Trophoblast cell (in vitro differentiated cells and primary cell): ENCODE results near the gene GALNT14.
A peak's percentile ranks its signal among the peaks of the same experiment; 100 is the strongest.

ENCODE experiments used
- DNase-seq, 2 donors: peaks; one replicate each; pipeline ENCODE4 v3.0.0-alpha.2; 2016
- H2AFZ ChIP-seq: 2 replicates; pipeline ENCODE4 v1.6.1; 2013; ENCODE audit warnings: low read length, moderate library complexity, mild to moderate bottlenecking; ENCODE audit not compliant: insufficient read depth, poor library complexity
- H2AK5ac ChIP-seq: 2 replicates; pipeline ENCODE4 v1.6.1; 2013; ENCODE audit warnings: mild to moderate bottlenecking, low read length
- H2BK120ac ChIP-seq: 2 replicates; pipeline ENCODE4 v1.6.1; 2013; ENCODE audit warnings: low read length, mild to moderate bottlenecking, moderate library complexity; ENCODE audit not compliant: insufficient read depth, poor library complexity
- H2BK12ac ChIP-seq: 2 replicates; pipeline ENCODE4 v1.6.1; 2013; ENCODE audit warnings: mild to moderate bottlenecking, low read length, moderate library complexity
- H2BK5ac ChIP-seq: 2 replicates; pipeline ENCODE4 v1.6.1; 2013; ENCODE audit warnings: low read length, low read depth, moderate library complexity, mild to moderate bottlenecking; ENCODE audit not compliant: poor library complexity
- H3K14ac ChIP-seq: 2 replicates; pipeline ENCODE4 v1.6.1; 2013; ENCODE audit warnings: mild to moderate bottlenecking, low read length
- H3K18ac ChIP-seq: 2 replicates; pipeline ENCODE4 v1.6.1; 2013; ENCODE audit warnings: mild to moderate bottlenecking, low read length
- H3K23ac ChIP-seq: 2 replicates; pipeline ENCODE4 v1.6.1; 2013; ENCODE audit warnings: low read length
- H3K27ac ChIP-seq: 2 replicates; pipeline ENCODE4 v1.5.1; 2013; ENCODE audit warnings: low read depth, mild to moderate bottlenecking, inconsistent platforms, low read length, moderate library complexity
- H3K27me3 ChIP-seq: 2 replicates; pipeline ENCODE4 v1.6.1; 2013; ENCODE audit warnings: inconsistent platforms, mild to moderate bottlenecking, low read length, moderate library complexity; ENCODE audit not compliant: insufficient read depth
- H3K36me3 ChIP-seq, 2 experiments: 1 replicate in 1 of 2; 2 replicates in 1 of 2; pipeline ENCODE4 v1.6.1; 2013; ENCODE audit warnings: low read length in 2 of 2, mild to moderate bottlenecking in 2 of 2, moderate library complexity in 1 of 2; ENCODE audit not compliant: insufficient read depth in 2 of 2, control insufficient read depth in 1 of 2
- H3K4ac ChIP-seq: 2 replicates; pipeline ENCODE4 v1.6.1; 2013; ENCODE audit warnings: low read depth, mild to moderate bottlenecking, low read length, moderate library complexity
- H3K4me1 ChIP-seq, 2 experiments: 1 replicate in 1 of 2; 2 replicates in 1 of 2; pipeline ENCODE4 v1.6.1; 2013; ENCODE audit warnings: low read length in 2 of 2, mild to moderate bottlenecking in 2 of 2, moderate library complexity in 1 of 2; ENCODE audit not compliant: insufficient read depth in 2 of 2, control insufficient read depth in 1 of 2
- H3K4me2 ChIP-seq: 2 replicates; pipeline ENCODE4 v1.6.1; 2013; ENCODE audit warnings: inconsistent platforms, mild to moderate bottlenecking, low read length, moderate library complexity
- H3K4me3 ChIP-seq: 2 replicates; pipeline ENCODE4 v1.5.1; 2013; ENCODE audit warnings: mild to moderate bottlenecking, low read depth, low read length, inconsistent platforms
- H3K79me1 ChIP-seq: one replicate; pipeline ENCODE4 v1.6.1; 2013; ENCODE audit warnings: low read length
- H3K79me2 ChIP-seq: 2 replicates; pipeline ENCODE4 v1.6.1; 2013; ENCODE audit warnings: low read length, mild to moderate bottlenecking; ENCODE audit not compliant: control insufficient read depth, insufficient read depth, poor library complexity
- H3K9ac ChIP-seq: 2 replicates; pipeline ENCODE4 v1.6.1; 2013; ENCODE audit warnings: mild to moderate bottlenecking, low read length
- H3K9me3 ChIP-seq: 2 replicates; pipeline ENCODE4 v1.6.1; 2013; ENCODE audit warnings: low read depth, mild to moderate bottlenecking, control low read depth, inconsistent platforms, low read length; ENCODE audit not compliant: insufficient read depth
- H4K12ac ChIP-seq: 2 replicates; pipeline ENCODE4 v1.6.1; 2013; ENCODE audit warnings: low read depth, mild to moderate bottlenecking, low read length, moderate library complexity
- H4K8ac ChIP-seq: 2 replicates; pipeline ENCODE4 v1.6.1; 2013; ENCODE audit warnings: low read depth, mild to moderate bottlenecking, low read length, moderate library complexity
- H4K91ac ChIP-seq: one replicate; pipeline ENCODE4 v1.6.1; 2013; ENCODE audit warnings: low read depth, mild to moderate bottlenecking, low read length, moderate library complexity
- WGBS: extraction: QIAGEN DNeasy Blood & Tissue Kit; methylation state at CpG from one replicate; pipeline ENCODE4 v1.1.7; 2013; ENCODE audit warnings: missing lambda C conversion rate; ENCODE audit not compliant: insufficient read length, insufficient coverage; ENCODE audit errors: extremely low coverage; 5-methylcytosine and 5-hydroxymethylcytosine counted together

Gene GALNT14

DNA sequence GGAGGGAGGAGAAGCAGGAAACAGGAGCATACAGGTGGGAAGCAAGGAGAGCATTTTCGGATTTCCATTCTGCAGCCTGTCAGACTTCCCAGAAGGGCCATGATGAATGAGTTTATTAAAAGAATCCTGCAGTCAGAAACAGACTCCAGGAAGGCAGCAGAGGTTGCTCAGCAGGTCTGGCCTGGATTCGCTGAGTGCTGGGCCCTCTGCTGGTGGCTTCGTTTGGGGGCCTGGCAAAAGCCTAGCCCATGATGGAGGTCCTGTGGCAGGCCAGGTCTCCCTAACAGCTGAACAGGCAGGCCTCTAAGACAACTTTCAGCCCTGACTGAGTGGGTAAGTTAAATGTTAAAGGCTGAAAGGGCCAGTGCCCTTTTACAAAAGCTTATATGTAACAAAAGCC, 222.8 kb downstream of the GALNT14 start:
- H3K18ac ChIP-seq: no peak overlapping the region
- no peaks in the 10 kb centered on the region for H3K79me2 ChIP-seq
- H4K12ac ChIP-seq: no peak overlapping the region
- H3K9ac ChIP-seq: no peak overlapping the region
- no peak overlapping the region for H3K23ac ChIP-seq
- H2AK5ac ChIP-seq: no peak overlapping the region
- DNase-seq: peak; percentile 24 to 58
- H4K91ac ChIP-seq: no peak overlapping the region
- WGBS: no CpG with 5 or more reads among the region's 3 CpGs
- H3K14ac ChIP-seq: no peak overlapping the region
- no peaks in the 10 kb centered on the region for H3K79me1 ChIP-seq
- no peak overlapping the region for H4K8ac ChIP-seq
- no peaks in the 10 kb centered on the region for H3K9me3 ChIP-seq
- no peak overlapping the region for H3K4me2 ChIP-seq
- no peak overlapping the region for H3K4ac ChIP-seq
- H2AFZ ChIP-seq: no peak overlapping the region
- H2BK5ac ChIP-seq: no peak overlapping the region
- H3K27ac ChIP-seq: no peak overlapping the region
- no peaks in the 10 kb centered on the region for H3K36me3 ChIP-seq
- H3K4me1 ChIP-seq: no peaks in the 10 kb centered on the region
- no peaks in the 10 kb centered on the region for H3K27me3 ChIP-seq
- H3K4me3 ChIP-seq: no peak overlapping the region
- no peak overlapping the region for H2BK12ac ChIP-seq
- H2BK120ac ChIP-seq: no peak overlapping the region

DNA sequence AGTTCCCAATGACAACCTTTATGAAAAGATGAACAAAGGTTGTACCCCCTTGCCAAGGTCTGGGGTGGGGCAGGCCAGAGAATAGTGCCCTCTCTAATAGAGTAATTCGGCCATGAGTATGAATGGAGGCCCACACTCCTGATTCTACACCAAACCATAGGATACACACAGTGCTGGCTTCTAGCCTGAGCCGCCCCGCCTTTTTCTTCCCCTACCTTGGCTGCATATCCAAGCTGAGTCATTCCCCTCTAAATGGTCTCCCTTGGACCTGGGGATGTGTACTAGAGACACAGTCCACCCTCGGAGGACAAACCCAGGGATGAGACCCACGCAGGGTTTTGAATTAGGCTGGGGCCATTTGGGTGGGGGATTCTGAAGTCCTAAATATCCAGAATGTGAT, 223.8 kb downstream of the GALNT14 start:
- no peak overlapping the region for H3K23ac ChIP-seq
- no peaks in the 10 kb centered on the region for H3K79me1 ChIP-seq
- H2AFZ ChIP-seq: no peak overlapping the region
- no peaks in the 10 kb centered on the region for H3K27me3 ChIP-seq
- no peak overlapping the region for H3K4me2 ChIP-seq
- H2BK5ac ChIP-seq: no peak overlapping the region
- H3K36me3 ChIP-seq: no peaks in the 10 kb centered on the region
- H2BK120ac ChIP-seq: no peak overlapping the region
- no peak overlapping the region for H4K12ac ChIP-seq
- H2AK5ac ChIP-seq: no peak overlapping the region
- no peaks in the 10 kb centered on the region for H3K4me1 ChIP-seq
- H4K8ac ChIP-seq: no peak overlapping the region
- no peak for DNase-seq
- H3K27ac ChIP-seq: no peak overlapping the region
- no peak overlapping the region for H3K9ac ChIP-seq
- H3K9me3 ChIP-seq: no peaks in the 10 kb centered on the region
- no peak overlapping the region for H3K4ac ChIP-seq
- WGBS: no CpG with 5 or more reads among the region's 5 CpGs
- H3K14ac ChIP-seq: no peak overlapping the region
- H3K4me3 ChIP-seq: no peak overlapping the region
- H2BK12ac ChIP-seq: no peak overlapping the region
- no peak overlapping the region for H3K18ac ChIP-seq
- no peak overlapping the region for H4K91ac ChIP-seq
- no peaks in the 10 kb centered on the region for H3K79me2 ChIP-seq

DNA sequence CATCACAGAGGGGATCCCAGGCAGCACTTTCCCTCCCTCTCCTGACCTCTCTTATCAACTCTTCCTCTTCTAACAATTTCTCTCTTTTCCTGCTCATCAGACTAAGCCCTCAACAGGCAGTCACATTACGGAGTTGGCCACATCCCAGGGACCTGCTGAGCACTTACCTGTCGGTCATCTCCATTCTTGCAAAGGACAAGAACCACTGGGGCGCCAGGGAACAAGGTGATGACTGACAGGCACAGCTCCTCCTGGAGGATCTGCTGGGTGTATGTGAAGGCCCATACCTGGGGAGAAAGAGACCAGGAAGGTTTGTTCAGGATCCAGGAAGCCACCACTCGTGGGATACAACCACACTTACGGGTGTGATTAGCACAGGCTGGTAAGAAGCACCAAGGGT, 226.2 kb downstream of the GALNT14 start:
- H2BK120ac ChIP-seq: no peak overlapping the region
- no peak overlapping the region for H2AFZ ChIP-seq
- no CpG with 5 or more reads among the region's 5 CpGs for WGBS
- H3K36me3 ChIP-seq: no peaks in the 10 kb centered on the region
- DNase-seq: no peak
- H3K9ac ChIP-seq: no peak overlapping the region
- H3K4me2 ChIP-seq: no peak overlapping the region
- no peaks in the 10 kb centered on the region for H3K27me3 ChIP-seq
- no peak overlapping the region for H4K8ac ChIP-seq
- H3K79me2 ChIP-seq: no peaks in the 10 kb centered on the region
- no peak overlapping the region for H3K4me3 ChIP-seq
- no peak overlapping the region for H3K14ac ChIP-seq
- H4K91ac ChIP-seq: no peak overlapping the region
- H3K18ac ChIP-seq: no peak overlapping the region
- no peaks in the 10 kb centered on the region for H3K79me1 ChIP-seq
- no peaks in the 10 kb centered on the region for H3K9me3 ChIP-seq
- H2AK5ac ChIP-seq: no peak overlapping the region
- no peak overlapping the region for H3K4ac ChIP-seq
- no peak overlapping the region for H2BK5ac ChIP-seq
- no peak overlapping the region for H3K23ac ChIP-seq
- H2BK12ac ChIP-seq: no peak overlapping the region
- H3K4me1 ChIP-seq: no peaks in the 10 kb centered on the region
- H3K27ac ChIP-seq: no peak overlapping the region
- H4K12ac ChIP-seq: no peak overlapping the region

DNA sequence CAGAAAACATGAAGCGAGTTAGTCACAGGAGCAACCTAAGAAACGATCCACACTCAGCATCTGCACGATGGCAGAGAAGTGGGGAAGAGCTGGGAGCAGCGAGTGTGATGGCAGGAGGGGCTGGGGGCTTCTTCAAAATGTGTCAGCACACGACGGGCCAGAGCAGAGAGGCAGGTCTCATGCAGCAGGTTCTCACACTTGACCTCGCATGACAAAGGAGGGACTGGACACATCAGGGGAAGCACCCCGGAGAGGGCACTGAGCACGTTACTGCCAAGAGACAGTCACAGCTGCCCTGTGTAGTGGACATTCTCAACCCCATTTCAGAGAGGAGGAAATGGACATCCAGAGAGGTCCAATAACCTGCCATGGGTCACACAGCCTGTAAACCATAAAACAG, 226.9 kb downstream of the GALNT14 start:
- Histone ChIP-seq H3K36me3 (no peaks in the 10 kb centered on the region), H4K91ac (no peak overlapping the region), H2BK120ac (no peak overlapping the region), H2BK5ac (no peak overlapping the region), H4K8ac (no peak overlapping the region), H3K79me2 (no peaks in the 10 kb centered on the region), H2BK12ac (no peak overlapping the region), H3K79me1 (no peaks in the 10 kb centered on the region), H4K12ac (no peak overlapping the region), H3K4me3 (no peak overlapping the region), H3K18ac (no peak overlapping the region), H3K27me3 (no peaks in the 10 kb centered on the region), H2AK5ac (no peak overlapping the region), H3K4me2 (no peak overlapping the region), H3K23ac (no peak overlapping the region), H3K27ac (no peak overlapping the region), H3K4me1 (no peaks in the 10 kb centered on the region), H3K9me3 (no peaks in the 10 kb centered on the region), H3K4ac (no peak overlapping the region), H2AFZ (no peak overlapping the region), H3K9ac (no peak overlapping the region), H3K14ac (no peak overlapping the region)
- DNase-seq: no peak
- no CpG with 5 or more reads among the region's 9 CpGs for WGBS
